NCI-H1048 (cell line): Measurements from ENCODE around the gene MGST2.
"Not testable (repeated sequence)": the region's sequence is repeated elsewhere in the genome, so short reads cannot be mapped to it uniquely, and the experiment has no call there.

ENCODE experiments used
- DNase-seq: peaks from one replicate; lab custom pipeline; 2025; lab: John Stamatoyannopoulos, UW

MGST2 gene

GRCh38 chr4:139669890-139670289 lies 4.3 kb downstream of the MGST2 start:
- no peak for DNase-seq

- DNase-seq = no peak
These were observed 5.2 kb downstream of the MGST2 start for GRCh38 chr4:139670775-139671174.

- DNase-seq = no peak
These were observed 6.6 kb downstream of the MGST2 start for GRCh38 chr4:139672215-139672614.

GRCh38 chr4:139672732-139673131 lies 7.1 kb downstream of the MGST2 start:
- no peak for DNase-seq

- no peak for DNase-seq
These were observed 9.4 kb downstream of the MGST2 start for GRCh38 chr4:139674875-139675550.

GRCh38 chr4:139675651-139676050 lies 10.0 kb downstream of the MGST2 start:
- DNase-seq = no peak

GRCh38 chr4:139676365-139676764 lies 10.7 kb downstream of the MGST2 start:
- no peak for DNase-seq

GRCh38 chr4:139676913-139677585 lies 11.4 kb downstream of the MGST2 start:
- no peak for DNase-seq

- DNase-seq = no peak
These were observed 16.7 kb downstream of the MGST2 start for GRCh38 chr4:139682309-139682708.

- no peak for DNase-seq
These were observed 17.1 kb downstream of the MGST2 start for GRCh38 chr4:139682741-139683151.

GRCh38 chr4:139684351-139684750 lies 18.7 kb downstream of the MGST2 start:
- DNase-seq = no peak

GRCh38 chr4:139685180-139685579 lies 19.6 kb downstream of the MGST2 start:
- DNase-seq = no peak

GRCh38 chr4:139686130-139686529 lies 20.5 kb downstream of the MGST2 start:
- DNase-seq = no peak

GRCh38 chr4:139686988-139687387 lies 21.4 kb downstream of the MGST2 start:
- DNase-seq = no peak

GRCh38 chr4:139689093-139689722 lies 23.6 kb downstream of the MGST2 start:
- no peak for DNase-seq

GRCh38 chr4:139690419-139690818 lies 24.8 kb downstream of the MGST2 start:
- DNase-seq = no peak

GRCh38 chr4:139692309-139693012 lies 26.8 kb downstream of the MGST2 start:
- no peak for DNase-seq

GRCh38 chr4:139694522-139695107 lies 29.0 kb downstream of the MGST2 start:
- DNase-seq = no peak

- DNase-seq = no peak
These were observed 30.9 kb downstream of the MGST2 start for GRCh38 chr4:139696491-139696890.

- not testable (repeated sequence) for DNase-seq
These were observed 32.7 kb downstream of the MGST2 start for GRCh38 chr4:139698167-139698925.

- DNase-seq = no peak
These were observed 34.9 kb downstream of the MGST2 start for GRCh38 chr4:139700568-139700967.
